Astrocyte (in vitro differentiated cells and primary cell): ENCODE measurements around the gene PPP2R5E.

Experiments used
- CTCF ChIP-seq: IDR thresholded peaks from 2 replicates; pipeline ENCODE4 v1.5.1; 2011; ENCODE audit warnings: low read depth, mild to moderate bottlenecking, inconsistent platforms, low read length, moderate library complexity; ENCODE audit not compliant: insufficient read depth
- EZH2 ChIP-seq: IDR thresholded peaks from 2 replicates; pipeline ENCODE4 v1.6.1; 2012; ENCODE audit warnings: mild to moderate bottlenecking, low read length, inconsistent platforms; ENCODE audit not compliant: insufficient read depth

GRCh38 chr14:63474844-63475243 lies 68.3 kb downstream of the PPP2R5E start:
- TF ChIP-seq EZH2 = no peak
- TF ChIP-seq CTCF = no peak
